HG02852 (cell line): ENCODE measurements around the gene IMPDH2.
A peak's percentile ranks its signal among the peaks of the same experiment; 100 is the strongest.
"Not testable (repeated sequence)": the region's sequence is repeated elsewhere in the genome, so short reads cannot be mapped to it uniquely, and the experiment has no call there.

ENCODE experiments used
- ATAC-seq: cut with Tn5 transposase; IDR thresholded peaks from one replicate; pipeline ENCODE4 v1.9.1; 2021; ENCODE audit warnings: mild to moderate bottlenecking, moderate library complexity; ENCODE audit not compliant: unreplicated experiment

Gene IMPDH2

DNA sequence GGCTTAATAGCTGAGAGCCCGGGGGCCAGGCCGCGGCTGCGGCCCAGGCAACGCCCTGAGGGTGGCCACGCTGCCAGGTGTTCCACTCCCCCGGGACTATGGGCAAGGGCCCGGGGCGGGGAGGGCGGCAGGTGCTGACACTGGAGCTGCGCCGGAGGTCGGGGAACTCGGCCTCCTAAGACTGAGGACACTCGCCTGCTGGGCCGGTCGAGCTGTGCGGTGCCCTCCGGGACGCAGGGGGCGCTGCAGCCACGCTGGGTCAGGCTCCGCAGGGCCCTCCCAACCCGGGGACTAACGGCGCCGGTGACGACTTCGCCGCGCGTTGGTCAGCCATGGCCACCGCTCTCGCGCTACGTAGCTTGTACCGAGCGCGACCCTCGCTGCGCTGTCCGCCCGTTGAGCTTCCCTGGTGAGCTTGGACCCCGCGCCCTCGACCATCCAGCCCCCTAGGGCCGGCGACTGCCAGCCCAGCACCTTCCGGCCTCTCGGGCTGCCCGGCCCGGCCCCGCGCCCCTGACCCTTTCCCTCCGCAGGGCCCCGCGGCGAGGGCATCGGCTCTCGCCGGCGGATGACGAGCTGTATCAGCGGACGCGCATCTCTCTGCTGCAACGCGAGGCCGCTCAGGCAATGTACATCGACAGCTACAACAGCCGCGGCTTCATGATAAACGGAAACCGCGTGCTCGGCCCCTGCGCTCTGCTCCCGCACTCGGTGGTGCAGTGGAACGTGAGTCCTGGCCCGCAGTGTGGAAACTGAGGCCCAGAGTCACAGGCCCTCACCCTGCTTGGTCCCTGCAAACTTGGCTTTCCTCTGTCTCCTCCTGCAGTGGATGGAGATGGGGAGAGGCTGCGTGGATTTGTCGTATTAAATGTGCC, 7.1 kb downstream of the IMPDH2 start, which contains the start of gene NDUFAF3:
NDUFAF3 (plus strand) TSS at position 309 of the 875 bp plus-strand sequence; CDS start at position 333, 24 bp downstream.
- ATAC-seq: peak; percentile 50

DNA sequence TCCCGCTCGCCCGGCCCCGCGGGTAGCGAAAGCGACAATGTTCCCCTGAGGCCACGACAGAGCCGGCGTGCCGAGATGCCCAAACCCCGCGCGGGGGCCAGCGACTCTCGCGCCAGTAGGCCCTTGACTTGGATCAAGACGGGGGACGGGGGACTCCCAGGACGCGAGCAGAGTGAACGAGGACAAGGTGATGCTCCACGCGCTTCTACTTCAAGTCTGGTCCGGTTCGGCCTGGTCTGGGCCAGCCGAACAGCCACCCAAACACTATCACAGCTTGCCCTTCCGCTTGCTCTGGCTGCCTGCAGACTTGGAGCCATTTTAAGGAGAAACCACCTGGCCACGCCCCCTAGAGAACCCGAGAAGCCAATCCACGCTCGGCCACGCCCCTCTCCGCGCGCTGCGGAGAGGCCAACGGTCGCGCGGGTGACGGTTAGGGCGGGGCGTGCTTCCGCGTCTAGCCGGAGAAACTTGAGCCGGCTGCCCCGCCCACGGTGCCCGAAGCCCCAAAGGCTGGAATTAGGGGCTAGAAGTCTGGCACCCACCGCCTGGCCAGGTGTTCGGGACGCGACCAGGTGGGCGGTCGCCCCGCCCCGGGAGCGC, 7.9 kb downstream of the IMPDH2 start:
- peak; percentile 46 for ATAC-seq

DNA sequence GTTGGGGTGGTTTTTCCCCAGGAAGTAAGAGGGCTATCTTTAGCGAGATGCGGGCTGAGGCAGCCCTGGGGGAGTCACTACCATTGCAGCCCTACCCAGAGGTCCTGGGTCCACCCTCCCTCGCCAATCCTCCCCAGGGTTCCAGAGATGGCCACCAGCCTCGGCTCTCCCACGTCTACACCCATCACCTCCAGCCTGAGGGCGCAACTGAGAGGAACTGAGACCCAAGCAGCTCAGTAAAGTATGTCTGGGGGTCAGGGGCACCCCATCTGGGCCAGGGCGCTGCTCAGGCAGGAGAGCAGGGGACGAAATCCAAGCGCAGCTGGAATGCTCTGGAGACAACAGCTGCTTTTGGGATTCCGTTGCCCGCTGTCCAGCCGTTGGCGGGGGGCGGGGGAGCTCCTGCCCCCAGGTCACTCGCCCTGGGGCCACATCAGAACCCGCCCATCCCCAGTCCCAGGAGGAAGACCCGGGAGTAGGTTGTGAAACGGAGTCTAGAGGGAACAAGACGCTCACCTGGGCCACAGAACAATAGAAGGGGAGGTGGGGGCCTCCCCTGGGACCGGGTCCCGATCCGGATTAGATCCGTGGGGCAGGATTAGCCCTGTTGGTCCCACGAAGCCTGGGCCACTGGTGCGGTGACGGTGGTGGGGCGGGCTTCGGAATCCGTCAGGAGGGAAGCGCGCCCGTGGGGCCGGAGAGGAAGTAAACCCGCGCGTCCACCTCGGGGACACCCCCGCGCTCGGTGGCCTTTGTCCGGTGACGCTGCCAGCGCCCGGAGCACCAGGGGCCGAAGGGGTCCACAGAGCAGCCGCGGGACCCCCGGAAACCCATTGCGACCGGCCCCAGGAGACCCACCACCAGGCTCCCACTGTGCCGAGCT, 8.6 kb downstream of the IMPDH2 start:
- ATAC-seq: peak; percentile 0

DNA sequence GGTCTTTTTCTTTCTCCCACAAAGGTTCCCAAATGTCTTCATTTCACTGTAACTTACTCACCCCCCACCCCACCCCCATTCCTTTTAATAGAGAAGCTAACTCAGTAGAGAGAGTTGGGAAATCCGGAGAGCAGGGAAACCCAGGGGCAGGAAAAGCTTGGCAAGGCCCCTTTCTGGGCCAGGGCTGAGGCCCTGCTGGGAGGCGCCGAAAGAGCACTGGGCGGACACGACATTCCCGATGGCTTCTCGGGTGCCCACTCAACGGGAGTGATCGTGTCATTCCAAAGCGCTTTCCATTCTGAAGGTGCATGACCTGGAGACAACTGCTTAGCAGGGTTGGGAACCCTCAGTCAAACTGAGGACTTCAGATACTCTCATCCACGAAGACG, 9.3 kb downstream of the IMPDH2 start:
- no peak for ATAC-seq

DNA sequence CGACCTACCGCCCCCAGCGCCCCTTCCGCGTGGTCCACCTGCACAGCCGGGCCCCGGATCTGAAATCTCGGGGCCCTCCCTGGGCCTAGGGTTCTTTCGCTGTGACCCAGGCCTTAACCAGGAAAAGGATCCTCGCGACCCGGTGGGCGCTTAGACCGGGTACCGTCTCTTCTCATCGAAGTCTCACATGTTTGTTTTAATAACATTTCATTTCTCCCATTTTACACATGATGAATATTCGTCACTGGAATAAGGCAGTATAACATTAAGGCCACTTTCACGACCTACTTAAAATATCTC, 10.5 kb downstream of the IMPDH2 start:
- no peak for ATAC-seq

DNA sequence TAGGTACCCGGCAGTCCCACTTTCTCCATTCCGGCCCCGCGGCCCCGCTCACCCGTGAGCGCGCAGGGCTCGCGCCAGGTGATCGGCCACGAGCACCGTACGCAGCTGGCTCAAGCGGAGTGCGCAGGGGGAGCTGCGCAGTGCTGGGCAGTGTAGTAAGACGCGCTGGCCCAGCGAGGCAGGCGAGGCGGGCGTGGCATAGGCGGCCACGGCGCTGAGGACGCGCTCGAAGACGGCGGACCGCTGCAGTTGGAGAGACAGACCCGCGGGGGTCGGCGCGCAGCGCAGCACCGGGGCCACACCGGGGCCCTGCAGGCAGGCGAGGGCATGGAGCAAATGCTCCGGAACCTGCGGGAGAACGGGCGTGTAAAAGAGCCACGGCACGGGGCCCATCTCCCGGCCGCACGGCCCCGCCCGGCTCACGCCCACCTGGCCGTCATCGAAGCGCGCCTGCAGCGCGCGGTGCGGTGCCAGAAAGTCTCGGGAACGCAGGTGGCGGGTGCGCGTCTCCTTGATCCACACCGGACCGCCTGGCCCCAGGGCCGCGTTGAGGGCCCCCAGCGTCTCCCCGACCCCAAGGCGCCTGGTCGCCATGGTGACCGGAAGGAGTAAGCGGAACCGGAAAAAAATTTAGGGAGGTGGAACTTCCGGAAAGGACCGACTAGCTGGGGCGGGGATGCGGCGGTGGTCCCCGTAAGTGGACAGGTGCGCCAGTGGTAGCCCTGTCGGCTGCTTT, 11.1 kb downstream of the IMPDH2 start, which contains the start of gene DALRD3:
DALRD3 (minus strand) TSS at position 610 of the 736 bp plus-strand sequence; CDS start at position 594, 16 bp downstream.
- ATAC-seq: no peak

DNA sequence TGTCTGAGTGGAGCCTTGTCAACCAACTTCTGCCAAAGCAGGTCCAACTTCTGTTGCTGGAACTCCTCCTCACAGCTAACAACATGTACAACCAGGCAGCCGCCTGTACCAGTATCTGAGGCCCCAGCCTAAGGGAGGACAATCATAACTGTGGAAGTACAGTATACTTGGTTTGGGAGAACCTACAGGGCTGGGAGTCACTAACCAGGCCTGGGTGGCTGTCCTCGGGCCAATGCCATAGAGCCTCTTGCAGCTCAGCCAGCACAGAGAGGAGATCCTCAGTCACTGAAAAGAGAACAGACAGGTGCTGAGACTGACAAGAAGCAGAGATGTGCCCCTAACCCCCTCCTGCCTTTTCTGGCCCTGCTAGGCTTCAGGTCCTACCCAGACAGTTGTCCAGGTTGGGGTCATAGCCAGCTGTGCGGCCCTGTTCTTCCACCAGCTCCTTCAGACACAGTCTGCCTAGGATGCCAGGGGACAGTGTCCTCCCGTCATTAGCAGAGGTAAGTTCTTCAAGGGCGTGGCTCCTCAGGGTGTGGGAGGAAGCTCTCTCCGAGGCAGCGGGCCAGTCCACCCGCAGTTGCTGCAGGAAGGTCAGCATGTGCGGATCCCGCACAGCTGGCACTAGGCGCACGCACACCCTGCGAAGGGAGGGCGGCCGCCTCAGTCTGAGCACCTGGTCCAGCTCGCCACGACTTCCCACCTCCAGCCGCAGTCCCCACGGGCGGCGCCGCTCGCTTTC, 11.8 kb downstream of the IMPDH2 start:
- ATAC-seq: no peak

DNA sequence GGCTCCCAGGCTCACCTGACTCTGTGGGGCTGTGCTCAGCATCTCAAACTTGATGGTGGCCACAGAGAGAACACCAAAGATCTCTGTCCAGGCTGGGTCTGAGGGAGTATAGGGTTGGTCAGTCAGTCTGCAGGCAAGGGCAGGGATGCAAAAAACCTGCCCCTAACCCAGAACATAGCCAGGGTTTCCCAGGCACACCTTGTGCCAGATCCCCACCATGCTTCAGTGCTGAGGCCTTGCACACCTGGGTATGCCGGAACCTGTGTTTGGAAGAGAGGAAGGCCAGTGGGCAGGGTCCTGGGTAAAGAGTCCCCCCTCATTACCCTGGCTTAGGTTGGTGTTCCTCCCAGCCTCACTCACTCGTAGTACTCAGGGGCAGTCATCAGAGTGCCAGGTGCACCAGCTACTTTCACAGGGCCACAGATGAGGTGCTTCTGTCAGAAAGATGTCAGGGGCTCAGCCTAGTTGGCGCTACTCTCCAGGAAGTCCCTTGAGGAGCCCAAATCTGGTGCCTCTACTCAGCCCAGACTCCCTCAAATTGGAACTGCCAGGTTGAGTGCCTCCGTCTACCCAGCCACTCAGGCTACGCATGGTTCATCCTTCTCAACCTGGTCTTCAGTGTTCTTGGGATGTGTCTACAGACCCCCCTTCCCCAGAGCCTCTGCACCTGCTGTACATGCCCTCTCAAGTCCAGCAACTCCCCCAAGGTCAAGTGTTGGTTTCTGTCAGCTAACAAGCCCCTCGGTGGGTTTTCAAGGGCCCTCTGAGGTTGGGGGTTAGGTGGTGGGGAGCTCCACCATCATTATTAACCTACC, 12.6 kb downstream of the IMPDH2 start:
- ATAC-seq: no peak

DNA sequence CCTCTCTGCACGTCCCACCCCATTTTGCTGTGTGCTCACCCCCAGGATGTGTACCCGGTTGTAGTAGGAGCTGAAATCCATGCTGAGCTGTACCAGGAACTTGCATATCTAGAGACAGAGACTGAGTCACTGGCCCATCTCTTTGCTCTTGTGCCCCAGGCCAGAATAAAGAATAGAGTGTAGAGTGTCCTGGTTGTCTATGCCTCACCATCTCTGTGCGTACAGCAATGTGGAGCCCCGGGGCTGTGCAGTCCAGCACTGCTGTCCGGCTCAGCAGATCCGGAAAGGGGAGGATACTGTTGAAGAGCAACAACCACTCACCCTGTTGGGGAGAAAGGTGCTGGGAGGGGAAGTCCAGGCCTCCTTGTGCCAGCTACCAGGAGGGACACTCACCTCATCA, 13.4 kb downstream of the IMPDH2 start:
- ATAC-seq: no peak

DNA sequence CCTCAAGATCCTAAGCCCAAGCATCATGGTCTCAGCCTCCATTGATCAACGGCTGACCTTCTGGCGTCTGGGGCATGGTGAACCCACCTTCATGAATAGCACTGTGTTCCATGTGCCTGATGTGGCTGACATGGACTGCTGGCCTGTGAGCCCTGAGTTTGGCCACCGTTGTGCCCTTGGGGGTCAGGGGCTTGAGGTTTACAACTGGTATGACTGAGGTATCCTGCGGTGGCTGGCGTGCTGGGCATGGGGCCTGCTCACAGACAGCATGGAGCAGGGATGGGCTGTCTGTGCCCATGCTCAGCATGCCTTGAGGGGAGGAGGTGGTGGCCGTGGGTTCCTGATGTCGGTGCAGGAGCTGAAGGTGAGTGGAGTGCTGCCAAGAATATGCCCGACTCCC, 14.1 kb downstream of the IMPDH2 start:
- ATAC-seq: no peak

DNA sequence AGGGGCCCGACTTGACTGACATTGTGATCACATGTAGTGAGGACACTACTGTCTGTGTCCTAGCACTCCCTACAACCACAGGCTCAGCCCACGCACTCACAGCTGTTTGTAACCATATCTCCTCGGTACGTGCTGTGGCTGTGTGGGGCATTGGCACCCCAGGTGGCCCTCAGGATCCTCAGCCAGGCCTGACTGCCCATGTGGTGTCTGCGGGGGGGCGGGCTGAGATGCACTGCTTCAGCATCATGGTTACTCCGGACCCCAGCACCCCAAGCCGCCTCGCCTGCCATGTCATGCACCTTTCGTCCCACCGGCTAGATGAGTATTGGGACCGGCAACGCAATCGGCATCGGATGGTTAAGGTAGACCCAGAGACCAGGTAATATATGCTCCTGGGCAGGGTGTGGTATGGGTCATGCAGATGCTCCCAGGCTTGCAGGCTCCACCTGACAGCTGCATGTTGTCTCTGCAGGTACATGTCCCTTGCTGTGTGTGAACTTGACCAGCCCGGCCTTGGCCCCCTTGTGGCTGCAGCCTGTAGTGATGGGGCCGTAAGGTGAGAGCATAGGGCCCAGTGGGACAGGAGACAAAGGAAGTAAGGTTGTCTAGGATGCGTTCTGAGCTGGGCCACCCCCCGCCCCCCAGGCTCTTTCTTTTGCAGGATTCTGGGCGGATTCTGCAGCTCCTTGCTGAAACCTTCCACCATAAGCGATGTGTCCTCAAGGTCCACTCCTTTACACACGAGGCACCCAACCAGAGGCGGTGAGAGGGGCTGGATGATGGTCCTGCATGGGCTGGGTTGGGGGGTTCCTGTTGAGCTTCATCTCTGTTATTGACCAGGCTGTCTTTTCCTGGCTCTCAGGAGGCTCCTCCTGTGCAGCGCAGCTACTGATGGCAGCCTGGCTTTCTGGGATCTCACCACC, 15.2 kb downstream of the IMPDH2 start:
- no peak for ATAC-seq

DNA sequence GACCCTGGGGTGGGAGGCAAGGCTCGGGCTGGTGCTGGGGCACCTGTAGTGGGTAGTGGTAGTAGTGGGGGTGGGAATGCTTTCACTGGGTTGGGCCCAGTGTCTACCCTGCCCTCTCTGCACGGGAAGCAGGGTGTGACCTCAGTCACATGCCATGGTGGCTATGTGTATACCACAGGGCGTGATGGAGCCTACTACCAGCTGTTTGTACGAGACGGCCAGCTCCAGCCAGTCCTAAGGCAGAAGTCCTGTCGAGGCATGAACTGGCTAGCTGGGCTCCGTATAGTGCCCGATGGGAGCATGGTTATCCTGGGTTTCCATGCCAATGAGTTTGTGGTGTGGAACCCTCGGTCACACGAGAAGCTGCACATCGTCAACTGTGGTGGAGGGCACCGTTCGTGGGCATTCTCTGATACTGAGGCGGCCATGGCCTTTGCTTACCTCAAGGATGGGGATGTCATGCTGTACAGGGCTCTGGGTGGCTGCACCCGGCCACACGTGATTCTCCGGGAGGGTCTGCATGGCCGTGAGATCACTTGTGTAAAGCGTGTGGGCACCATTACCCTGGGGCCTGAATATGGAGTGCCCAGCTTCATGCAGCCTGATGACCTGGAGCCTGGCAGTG, 16.0 kb downstream of the IMPDH2 start:
- ATAC-seq: no peak

DNA sequence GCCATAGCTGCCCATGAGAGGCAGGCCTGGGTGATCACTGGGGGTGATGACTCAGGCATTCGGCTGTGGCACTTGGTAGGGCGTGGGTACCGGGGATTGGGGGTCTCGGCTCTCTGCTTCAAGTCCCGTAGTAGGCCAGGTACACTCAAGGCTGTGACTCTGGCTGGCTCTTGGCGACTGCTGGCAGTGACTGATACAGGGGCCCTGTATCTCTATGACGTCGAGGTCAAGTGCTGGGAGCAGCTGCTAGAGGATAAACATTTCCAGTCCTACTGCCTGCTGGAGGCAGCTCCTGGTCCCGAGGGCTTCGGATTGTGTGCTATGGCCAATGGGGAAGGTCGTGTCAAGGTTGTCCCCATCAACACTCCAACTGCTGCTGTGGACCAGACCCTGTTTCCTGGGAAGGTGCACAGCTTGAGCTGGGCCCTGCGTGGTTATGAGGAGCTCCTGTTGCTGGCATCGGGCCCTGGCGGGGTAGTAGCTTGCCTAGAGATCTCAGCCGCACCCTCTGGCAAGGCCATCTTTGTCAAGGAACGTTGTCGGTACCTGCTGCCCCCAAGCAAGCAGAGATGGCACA, 16.7 kb downstream of the IMPDH2 start:
- ATAC-seq: no peak

DNA sequence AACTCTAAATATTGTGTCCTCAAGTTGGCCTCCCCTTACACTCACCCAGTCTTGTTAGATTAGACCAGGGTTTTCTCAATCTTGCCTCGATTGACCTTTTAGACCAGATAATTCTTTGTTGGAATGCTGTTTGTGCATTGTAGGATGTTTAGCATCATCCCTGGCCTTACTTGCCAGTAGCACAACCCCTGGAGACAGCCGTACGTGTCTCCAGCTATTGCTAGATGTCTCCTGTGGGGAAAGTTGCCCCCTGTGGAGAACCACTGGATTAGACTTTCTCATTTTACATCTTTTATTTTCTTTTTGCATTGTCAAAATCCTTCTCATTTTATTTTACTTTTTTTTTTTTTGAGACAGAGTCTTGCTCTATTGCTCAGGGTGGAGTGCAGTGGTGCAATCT, 19.8 kb downstream of the IMPDH2 start:
- no peak for ATAC-seq

DNA sequence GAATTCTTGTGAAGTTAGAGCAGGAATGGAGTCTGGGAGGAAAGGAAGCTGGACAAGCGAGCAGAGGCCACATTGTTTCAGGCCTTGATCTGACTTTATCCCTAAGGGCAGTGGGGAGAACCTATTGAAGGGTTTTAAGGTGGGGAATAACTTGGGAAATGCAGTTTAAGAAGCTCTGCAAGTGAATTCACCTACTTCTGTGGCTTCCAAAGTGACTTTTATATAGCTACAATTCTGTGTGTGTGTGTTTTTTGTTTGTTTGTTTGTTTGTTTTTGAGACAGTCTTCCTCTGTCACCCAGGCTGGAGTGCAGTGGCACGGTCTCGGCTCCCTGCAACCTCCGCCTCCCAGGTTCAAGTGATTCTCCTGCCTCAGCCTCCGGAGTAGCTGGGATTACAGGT, 20.6 kb downstream of the IMPDH2 start:
- not testable (repeated sequence) for ATAC-seq

DNA sequence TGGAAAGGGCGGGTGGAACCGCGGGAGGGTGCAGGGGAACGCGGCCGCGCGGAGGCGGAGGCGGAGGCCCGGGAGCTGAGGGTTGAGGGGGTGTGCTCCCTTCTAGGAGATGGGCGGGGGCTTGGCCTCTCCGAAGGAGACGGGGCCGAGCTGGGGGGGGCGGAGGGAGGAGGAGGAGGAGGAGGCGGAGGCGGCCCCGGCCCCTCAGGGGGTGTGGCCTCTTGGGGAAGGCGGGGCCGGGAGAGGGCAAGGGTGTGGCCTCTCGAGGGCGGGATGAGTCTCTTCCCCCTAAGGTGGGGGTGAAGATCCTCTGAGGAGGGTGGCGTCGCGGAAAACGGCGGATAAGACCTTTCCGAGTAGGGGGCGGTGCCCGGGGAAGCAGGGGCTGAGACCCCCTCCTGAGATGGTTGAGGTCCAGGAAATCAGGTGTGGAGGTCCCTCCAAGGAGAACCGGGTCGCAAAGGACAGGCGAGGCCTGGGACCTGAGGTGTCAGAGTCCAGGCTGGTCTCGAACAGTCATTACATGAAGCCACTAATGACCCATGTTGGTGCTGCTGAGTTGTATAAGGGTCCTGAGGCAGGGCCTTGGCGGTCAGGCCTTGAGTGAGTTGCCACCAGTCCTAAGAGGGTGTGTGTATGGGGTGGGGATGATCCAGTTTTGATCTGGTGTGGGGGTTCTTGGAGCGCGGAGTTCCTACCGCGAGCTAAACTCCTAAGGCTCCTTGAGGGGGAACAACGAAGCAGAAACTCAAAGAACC, 21.2 kb downstream of the IMPDH2 start:
- peak; percentile 45 for ATAC-seq
